OCI-LY1 (cell line): Measurements from ENCODE around the gene ANKS4B.

Source experiments
- CTCF ChIP-seq: fragments of 200-600 bp; sonication (generic), shearing (Covaris generic); IDR thresholded peaks from 2 replicates; pipeline ENCODE4 v1.5.1; 2017; ENCODE audit warnings: mild to moderate bottlenecking, antibody characterized with exemption, low read length, moderate library complexity, mixed read lengths
- EZH2 ChIP-seq: fragments of 200-600 bp; sonication (generic), shearing (Covaris generic); IDR thresholded peaks from 2 replicates; pipeline ENCODE4 v1.8.0; 2017; ENCODE audit warnings: borderline replicate concordance, mixed run types, mild to moderate bottlenecking, antibody characterized with exemption, low read length, moderate library complexity, mixed read lengths

- no peak for TF ChIP-seq CTCF
- no peak for TF ChIP-seq EZH2
These were observed 10.8 kb upstream of the ANKS4B start for GRCh38 chr16:21222495-21223337.
